GM18861 (cell line): ENCODE results near the gene ATXN2.
"Not testable (repeated sequence)": the region's sequence is repeated elsewhere in the genome, so short reads cannot be mapped to it uniquely, and the experiment has no call there.

ENCODE experiments used
- ATAC-seq: cut with Tn5 transposase; IDR thresholded peaks from one replicate; pipeline ENCODE4 v1.9.1; 2021; ENCODE audit not compliant: unreplicated experiment

ATXN2 gene

DNA sequence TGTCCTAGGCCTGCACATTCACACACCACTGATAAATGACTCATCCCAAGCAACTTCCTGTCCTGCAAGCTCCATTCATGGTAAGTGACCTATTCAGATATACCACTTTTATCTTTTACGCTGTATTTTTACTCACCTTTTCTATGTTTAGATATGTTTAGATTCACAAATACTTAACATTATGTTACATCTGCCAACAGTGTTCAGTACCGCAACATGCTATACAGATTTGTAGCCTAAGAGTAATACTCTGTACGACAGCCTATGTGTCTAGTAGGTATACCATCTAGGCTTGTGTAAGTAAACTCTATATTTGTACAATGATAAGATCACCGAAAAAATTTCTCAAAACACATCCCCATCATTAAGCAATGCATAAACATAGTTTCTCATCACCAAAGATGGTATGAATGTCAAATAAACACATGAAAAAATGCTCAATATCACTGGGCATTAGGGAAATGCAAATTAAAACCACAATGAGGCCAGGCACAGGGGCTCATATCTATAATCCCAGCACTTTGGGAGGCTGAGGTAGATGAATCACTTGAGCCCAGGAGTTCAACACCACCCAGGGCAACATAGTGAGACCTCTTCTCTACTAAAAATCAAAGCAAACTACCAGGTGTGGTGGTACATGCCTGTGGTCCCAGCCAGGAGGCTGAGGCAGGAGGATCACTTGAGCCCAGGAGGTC, 20.7 kb downstream of the ATXN2 start:
- no peak for ATAC-seq

DNA sequence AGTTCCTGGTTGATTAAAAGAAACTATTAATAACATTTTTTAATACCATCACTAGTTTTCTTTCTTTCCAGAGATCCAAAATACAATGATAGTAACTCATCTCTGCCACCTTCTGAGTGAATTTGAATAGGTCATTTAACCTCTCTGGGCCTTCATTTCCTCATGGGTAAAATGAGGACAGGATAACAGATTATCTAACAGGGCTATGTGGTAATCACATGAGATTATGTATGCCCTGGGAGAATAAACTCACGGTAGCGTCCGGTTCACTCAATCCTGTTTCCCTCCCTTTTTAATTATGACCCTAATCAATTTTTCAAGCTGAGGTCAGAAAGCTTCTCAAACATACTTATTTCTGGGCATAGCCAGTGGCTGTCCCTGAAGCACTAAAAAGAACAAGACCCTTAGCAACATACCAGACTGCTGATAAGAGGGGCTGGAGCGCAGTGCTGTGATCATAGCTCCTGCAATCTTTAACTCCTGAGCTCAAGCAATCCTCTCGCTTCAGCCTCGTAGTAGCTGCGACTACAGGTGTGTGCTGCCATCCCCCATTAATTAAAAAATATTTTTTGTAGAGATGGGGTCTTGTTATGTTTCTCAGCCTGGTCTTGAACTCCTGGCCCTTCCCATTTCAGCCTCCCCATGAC, 24.2 kb downstream of the ATXN2 start:
- no peak for ATAC-seq

- no peak for ATAC-seq
Observed at GRCh38 chr12:111573476-111573875, 25.6 kb downstream of the ATXN2 start.

- no peak for ATAC-seq
Observed at GRCh38 chr12:111570084-111570961, 28.8 kb downstream of the ATXN2 start.

DNA sequence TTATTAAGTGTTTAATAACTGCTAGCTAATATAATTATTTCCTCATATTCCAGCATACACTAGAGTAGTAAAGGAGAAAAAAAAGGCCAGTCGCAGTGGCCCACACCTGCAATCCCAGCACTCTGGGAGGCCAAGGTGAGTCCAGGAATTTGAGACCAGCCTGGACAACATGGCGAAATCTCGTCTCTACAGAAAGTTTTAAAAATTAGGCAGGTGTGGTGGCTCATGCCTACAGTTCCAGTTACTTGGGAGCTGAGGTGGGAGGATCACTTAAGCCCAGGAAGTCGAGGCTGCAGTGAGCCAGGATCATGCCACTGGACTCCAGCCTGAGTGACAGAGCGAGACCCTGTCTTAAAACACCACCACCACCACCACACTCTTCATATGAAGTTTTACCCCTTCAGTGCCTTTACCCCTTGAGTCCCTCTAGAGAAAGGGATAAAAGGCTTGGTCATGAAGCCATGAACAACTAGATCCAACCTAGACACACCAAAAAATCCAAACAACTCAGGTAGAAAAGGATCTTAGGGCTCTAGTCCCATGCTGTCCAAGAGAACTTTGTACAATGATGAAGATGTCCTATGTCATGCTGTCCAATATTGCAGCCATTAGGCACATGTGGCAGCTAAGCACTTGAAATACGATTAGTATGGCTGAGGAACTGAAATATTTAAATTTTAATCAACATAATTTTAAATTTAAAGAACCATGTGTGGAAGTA, 29.6 kb downstream of the ATXN2 start:
- ATAC-seq, result no peak

DNA sequence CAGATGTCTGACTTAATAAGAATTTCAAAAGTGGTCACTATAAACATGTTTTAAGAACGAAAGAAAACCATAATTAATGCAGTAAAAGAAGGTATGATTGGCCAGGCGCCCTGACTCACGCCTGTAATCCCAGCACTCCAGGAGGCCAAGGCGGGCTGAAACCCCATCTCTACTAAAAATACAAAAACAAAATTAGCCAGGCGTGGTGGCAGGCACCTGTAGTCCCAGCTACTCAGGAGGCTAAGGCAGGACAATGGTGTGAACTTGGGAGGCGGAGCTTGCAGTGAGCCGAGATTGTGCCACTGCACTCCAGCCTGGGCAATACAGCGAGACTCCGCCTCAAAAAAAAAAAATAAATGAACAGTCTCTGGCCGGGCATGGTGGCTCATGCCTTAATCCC, 38.3 kb downstream of the ATXN2 start:
- not testable (repeated sequence) for ATAC-seq

DNA sequence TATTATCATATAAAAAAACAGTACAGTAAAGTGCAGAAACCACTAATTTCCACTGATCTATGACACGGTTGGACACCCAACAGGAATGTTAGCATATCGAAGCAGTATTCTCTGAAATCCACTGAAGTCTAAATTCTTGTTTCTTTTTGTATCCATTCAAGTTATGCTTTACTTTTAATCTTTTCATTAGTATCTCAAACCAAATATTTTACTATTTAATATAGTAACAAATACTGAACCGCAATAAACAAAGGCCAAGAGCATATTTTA, 41.1 kb downstream of the ATXN2 start:
- no peak for ATAC-seq

GRCh38 chr12:111557271-111558106, 41.6 kb downstream of the ATXN2 start:
- no peak for ATAC-seq

GRCh38 chr12:111556676-111557075, 42.4 kb downstream of the ATXN2 start:
- ATAC-seq, result no peak

- not testable (repeated sequence) for ATAC-seq
Observed at GRCh38 chr12:111555313-111555712, 43.8 kb downstream of the ATXN2 start.

DNA sequence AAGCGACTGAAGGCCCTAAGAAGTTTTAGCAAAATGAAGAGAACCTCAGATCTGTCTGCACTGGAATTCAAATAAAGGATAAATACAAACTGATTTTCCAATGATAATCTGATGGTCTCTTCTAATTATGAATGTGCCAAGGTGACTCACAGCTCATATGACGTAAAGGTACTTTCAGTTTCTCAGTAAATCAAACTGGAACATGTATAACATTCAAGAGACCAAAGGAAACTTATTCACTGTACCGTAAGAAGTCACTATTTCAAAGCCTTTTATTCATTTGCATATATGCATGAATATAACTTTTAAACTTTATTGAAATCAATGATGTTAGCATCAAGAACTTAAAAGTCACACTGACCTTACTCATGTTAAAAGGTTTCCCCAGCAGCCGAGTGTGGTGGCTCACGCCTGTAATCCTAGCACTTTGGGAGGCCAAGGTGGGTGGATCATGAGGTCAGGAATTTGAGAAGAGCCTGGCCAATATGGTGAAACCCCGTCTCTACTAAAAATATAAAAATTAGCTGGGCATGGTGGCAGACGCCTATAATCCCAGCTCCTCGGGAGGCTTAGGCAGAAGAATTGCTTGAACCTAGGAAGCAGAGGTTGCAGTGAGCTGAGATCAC, 52.2 kb downstream of the ATXN2 start:
- no peak for ATAC-seq

GRCh38 chr12:111546171-111546570, 52.9 kb downstream of the ATXN2 start:
- ATAC-seq, result no peak

DNA sequence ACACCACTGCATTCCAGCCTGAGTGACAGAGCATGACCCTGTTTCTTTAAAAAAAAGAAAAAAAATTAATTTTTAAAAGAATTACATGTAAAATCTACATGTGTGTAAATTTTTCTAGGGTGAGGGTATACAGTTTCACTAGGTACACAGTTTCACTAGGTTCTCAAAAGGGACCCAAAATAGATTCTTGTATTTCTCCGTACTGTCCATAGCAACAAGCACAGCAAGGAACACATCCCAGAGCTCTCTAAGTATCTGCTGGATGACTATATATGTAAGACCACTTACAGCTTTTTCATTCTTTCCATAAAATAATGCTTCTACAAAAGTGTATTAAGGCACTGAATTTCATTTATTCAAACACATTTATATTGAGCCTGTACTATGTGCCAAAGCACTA, 55.1 kb downstream of the ATXN2 start:
- no peak for ATAC-seq

DNA sequence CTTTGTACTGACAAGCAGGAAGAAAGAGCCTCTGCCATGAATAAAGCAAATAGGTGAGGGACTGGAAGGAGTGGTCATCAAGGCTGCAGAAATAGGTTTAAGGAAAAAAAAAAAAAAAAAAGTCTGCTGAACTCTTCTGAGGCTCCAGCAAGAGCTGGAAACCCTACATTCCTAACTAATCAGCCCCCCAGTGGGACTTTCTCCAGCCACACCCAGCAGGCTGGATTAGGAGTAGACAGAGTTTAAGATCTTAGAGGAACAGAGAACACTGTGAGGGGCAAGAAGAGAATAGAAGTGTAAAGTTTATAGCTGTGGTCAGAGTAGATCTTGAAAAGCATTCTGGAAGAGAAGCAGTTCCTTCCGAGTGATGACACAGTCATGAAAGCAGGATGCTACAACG, 66.4 kb downstream of the ATXN2 start:
- no peak for ATAC-seq

DNA sequence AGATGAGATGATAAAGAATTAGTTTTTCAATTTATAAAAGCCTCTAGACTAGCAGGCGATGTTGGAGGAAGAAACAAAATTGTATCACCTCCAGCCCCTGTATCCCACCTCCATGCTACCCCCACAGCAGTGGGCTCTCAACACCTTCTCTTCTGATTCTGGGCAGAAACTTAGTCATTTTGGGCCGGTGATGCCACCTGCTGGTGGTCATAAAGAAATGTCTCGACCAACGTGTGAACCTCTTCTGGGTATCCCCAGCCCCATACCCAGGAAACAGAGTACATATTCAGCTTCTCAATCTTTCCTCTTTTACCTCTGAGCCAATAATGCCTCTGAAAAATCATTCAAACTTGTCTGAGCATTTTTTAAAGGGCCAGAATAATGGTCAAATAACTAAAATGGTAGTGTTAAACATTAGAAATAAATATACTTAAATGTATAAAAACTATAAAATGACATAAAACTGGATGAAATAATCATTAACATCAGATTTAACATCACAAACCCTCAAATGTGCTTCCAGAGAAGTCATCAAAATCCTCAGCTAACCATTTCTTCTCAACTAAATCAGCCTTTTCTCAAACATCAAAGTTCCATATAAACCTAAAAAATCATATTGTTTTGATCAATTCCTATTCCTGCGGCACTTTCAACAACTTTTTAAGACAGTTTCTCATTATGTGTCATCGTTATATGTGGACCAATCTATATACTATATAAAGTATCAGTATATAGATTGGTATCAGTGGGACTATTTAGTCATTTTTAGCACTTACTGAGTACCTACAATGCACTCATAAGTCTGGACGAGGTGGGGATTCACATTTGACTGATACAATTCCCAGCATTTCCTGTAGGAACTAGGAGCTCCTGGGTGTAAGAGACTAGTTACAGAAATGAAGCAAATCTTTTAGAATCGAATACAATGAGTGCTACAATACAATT, 69.4 kb downstream of the ATXN2 start:
- no peak for ATAC-seq

DNA sequence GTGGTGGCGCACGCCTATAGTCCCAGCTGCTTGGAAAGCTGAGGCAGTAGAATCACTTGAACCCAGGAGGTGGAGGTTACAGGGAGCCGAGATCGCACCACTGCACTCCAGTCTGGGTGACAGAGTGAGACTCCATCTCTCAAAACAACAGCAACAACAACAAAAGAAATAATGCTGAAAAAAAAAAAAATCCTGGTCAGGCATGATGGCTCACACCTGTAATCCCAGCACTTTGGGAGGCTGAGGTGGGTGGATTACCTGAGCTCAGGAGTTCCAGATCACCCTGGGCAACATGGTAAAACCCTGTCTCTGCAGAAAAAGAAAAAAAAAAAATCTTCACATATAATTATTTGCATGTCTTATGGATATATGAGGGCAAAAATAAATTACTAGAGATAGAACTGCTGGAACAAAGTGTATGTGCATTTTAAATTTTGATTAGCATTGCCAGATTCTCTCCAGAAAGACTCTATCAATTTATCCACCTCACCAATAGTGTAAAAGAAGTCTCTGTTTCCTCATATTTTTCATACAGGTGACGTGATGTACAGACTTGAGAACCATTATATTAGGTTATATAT, 75.4 kb downstream of the ATXN2 start:
- no peak for ATAC-seq

- no peak for ATAC-seq
Observed at GRCh38 chr12:111521801-111522200, 77.3 kb downstream of the ATXN2 start.

- ATAC-seq, result no peak
Observed at GRCh38 chr12:111519937-111520336, 79.2 kb downstream of the ATXN2 start.

- ATAC-seq, result no peak
Observed at GRCh38 chr12:111519083-111519482, 80.0 kb downstream of the ATXN2 start.
